KOPT-K1 (cell line): ENCODE results near the gene NID2.
A peak's percentile ranks its signal among the peaks of the same experiment; 100 is the strongest.

ENCODE experiments used
- H3K27ac ChIP-seq: fragments of 200-600 bp; sonication (generic); 2 replicates; pipeline ENCODE4 v1.5.1; 2016; ENCODE audit warnings: antibody characterized with exemption, mild to moderate bottlenecking, low read depth, low read length; ENCODE audit not compliant: poor library complexity, severe bottlenecking
- H3K36me3 ChIP-seq: fragments of 200-600 bp; sonication (generic); 2 replicates; pipeline ENCODE4 v1.5.1; 2017; ENCODE audit warnings: antibody characterized with exemption, mild to moderate bottlenecking, low read length, moderate library complexity; ENCODE audit not compliant: insufficient read depth
- H3K9me3 ChIP-seq: fragments of 200-600 bp; sonication (generic); 2 replicates; pipeline ENCODE4 v1.5.1; 2017; ENCODE audit warnings: antibody characterized with exemption, low read length, mild to moderate bottlenecking; ENCODE audit not compliant: insufficient read depth, poor library complexity, severe bottlenecking

The NID2 gene

DNA sequence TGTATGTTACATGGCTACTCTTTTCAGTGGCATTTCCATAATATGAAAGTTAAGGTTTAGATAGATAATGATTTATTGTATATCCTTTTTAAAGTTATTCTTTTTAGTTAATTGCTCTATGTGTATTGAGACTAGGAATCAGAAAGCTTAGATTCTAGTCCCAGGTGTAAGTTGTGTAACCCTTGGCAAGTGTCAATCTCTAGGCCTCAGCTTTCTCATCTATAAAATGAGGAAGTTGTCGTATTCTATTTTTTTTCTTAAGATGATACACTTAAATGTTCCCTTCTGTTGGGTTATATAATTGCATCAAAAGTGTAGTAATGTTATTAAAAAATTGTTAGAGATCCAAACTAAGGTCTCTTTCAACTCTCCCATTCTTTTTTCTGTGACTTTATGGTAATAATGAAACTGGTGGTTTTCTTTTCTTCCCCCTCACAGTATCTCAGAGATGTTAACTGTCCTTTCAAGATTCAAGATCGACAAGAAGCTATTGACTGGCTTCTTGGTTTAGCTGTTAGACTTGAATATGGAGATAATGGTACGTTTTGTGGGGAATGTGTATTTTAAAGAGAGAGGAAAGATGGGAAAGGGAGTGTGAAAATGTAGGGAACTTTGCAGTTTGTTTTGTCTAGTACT is 75.5 kb downstream of the NID2 start:
- H3K27ac ChIP-seq = no peak overlapping the region
- H3K9me3 ChIP-seq = no peaks in the 10 kb centered on the region
- H3K36me3 ChIP-seq = peaks cover 74% of the 10 kb centered on the region

DNA sequence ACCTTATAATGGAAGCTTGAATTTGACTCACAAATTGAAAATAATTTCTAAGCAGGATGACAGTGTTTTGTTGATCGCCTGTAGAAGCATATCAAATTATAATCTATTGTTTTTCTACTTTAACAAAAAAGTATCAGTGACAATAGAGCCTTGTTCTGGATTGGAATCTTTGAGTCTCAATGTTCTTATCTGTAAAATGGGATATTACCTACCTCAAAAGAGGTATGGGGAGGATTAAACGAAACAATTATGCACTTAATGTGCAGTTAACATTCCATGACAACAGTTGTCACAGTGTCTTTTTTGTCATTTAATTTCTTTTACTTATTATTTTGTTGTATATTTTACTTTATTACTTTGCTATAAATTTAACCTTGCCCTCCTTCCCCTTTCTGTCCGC is 78.4 kb downstream of the NID2 start:
- no peaks in the 10 kb centered on the region for H3K9me3 ChIP-seq
- peak overlapping the region; percentile 82 for H3K27ac ChIP-seq
- peaks cover 45% of the 10 kb centered on the region for H3K36me3 ChIP-seq

DNA sequence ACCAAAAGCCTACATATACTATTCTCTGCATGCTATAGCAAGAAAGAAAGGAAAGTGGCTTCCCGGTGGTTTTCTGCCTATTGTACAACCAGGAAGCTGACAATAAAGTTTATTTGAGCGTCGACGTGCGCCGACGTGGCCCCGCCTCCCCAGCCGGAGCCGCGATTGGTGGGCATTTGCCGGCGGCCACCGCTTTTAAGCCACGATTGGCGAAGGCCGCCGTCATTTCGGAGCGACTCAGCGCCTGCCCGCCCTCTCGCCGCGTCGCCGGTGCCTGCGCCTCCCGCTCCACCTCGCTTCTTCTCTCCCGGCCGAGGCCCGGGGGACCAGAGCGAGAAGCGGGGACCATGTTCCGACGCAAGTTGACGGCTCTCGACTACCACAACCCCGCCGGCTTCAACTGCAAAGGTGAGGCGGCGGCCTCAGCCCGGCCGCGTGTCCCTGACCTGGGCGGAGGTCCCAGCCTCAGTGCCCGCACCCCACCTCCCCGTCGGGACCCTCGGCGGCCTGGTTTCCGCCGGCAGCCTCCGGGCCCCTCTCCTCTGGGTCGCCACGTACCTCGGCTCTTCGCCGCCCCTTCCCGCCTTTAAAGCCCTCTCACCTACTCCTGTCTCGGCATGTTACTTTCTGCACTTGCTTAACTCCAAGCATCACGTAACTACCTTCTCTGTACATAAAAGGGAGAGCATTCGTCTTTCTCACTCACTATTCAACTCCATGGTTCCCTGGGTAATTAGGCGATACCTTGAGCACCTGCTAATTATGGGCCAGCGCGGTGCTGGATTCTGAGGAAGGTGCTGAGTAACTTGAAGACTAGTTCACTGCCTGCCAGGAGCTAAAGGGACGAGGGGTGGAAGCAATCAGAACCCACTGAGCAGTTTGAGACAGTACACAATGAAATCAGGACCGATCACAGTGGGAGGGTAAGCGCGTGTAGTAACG is 79.3 kb downstream of the NID2 start, which contains the start of gene RTRAF:
Gene RTRAF (plus strand): TSS at position 254 of the 942 bp plus-strand sequence. CDS start 94 bp downstream, at position 348.
- no peaks in the 10 kb centered on the region for H3K9me3 ChIP-seq
- peak within 1 kb of the TSS; percentile 82 for H3K27ac ChIP-seq
- peaks cover 36% of the 10 kb centered on the region for H3K36me3 ChIP-seq

DNA sequence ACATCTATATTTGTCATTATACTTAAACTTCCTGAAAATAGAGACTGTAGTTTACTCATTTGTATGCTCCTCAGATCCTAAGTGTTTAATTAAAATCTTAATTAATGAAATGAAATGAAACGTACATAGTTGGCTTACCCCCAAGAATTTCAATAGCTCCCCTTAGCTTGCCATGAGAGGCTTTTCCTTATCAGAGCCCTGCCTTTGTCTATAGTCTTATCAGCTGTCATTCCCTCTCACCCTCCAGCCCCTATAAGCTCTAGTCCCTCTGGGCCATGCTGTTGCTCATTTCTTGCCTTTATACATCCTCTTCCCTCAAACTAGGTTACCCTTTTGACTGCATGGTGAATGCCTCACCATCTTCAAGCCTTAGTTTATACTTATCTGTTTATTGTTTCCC is 80.6 kb downstream of the NID2 start:
- Histone ChIP-seq H3K36me3 (peaks cover 23% of the 10 kb centered on the region), H3K9me3 (no peaks in the 10 kb centered on the region), H3K27ac (no peak overlapping the region)

DNA sequence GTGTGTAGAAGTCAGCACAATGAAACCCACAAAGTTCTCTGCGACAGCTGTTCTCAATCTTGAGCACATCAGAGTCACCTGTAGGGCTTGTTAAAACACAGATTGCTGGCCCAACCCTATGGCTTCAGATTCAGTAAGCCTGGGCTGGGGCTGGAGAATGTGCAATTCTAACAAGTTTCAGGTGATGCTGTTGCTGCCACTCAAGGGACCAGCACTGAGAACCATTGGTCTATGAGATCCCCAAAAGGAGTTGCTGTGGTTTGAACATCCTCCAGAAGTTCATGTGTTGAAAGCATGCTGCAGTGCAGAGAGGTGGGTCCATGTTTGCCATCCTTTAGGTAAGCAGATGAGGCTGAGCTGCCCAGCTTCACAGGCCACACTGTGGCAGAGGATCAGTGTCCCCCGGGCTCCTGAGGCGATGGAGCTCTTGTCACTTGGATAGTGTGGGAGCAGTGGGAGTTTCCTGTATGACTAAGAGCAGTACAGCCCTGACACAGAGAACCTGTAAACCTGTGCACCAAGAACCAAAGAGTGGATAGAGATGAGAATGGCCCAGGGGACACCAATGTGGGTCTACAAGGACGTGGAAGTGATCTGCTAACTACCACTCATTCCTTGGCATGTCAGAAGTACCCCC is 87.5 kb downstream of the NID2 start:
- Histone ChIP-seq H3K27ac (no peak overlapping the region), H3K9me3 (no peaks in the 10 kb centered on the region), H3K36me3 (no peaks in the 10 kb centered on the region)

DNA sequence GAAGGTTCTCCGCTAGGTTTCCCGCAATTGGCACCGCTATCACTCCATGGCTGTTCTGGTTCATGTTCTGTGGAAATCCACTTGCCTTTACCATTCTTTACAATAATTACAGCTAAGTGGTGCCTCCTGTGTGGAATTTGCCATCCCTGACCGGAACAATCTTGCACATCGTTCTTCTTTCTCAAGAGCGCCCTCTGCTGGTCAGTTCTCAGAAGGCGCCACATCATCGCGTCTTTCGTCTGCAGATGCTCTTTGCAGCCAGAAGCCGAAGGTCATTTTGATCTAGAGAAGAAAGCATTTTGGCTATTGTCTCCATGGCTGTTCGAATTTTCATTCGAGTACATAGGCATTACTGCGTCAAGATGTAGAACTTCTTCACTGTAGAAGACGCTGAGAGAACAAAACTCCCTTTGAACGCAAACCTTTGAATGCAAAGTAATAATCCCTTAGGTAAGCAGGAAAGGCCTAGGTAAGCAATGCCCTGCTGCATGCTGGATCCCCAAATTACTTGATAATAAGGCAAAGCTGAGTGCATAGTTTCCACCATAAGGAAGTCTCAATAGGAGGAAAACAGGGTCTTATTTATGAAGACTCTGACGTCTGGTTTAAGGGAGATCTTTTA is 89.7 kb downstream of the NID2 start:
- no peaks in the 10 kb centered on the region for H3K9me3 ChIP-seq
- no peak overlapping the region for H3K27ac ChIP-seq
- H3K36me3 ChIP-seq = no peaks in the 10 kb centered on the region

DNA sequence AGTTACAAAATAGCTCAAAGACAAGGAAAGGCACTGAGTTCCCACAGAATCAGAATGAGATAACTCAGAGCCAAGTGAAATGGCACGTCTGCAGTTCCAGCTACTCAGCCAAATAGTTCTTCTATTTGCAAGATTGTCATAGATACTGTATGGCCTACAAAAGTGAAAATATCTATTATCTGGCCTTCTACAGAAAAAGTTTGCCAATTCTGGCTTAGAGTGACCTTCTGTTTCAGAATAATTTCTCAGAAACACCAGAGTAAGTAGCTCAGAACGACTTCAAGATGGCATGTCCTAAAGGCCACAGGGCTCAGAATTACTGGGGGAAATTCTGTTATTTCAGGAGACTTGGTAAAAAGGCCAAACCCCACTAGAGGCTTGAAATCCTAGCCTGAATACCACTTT is 90.2 kb downstream of the NID2 start:
- H3K36me3 ChIP-seq = no peaks in the 10 kb centered on the region
- H3K27ac ChIP-seq = no peak overlapping the region
- H3K9me3 ChIP-seq = no peaks in the 10 kb centered on the region

DNA sequence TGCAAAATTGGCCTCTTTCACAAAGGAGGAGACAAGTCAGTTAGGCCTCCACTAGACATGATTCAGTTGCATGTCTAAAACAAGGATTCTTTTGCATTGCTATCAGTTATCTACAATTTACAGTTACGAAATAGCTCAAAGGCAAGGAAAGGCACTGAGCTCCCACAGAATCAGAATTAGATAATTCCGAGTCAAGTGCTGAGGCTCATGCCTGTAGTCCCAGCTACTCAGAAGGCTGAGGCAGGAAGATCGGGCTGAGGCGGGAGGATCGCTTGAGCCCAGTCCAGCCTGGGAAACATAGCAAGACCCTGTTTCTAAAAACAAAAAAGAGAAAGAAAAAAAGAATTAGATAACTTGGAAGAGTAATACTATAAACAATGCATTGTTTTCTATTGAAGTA is 91.8 kb downstream of the NID2 start:
- no peak overlapping the region for H3K27ac ChIP-seq
- H3K36me3 ChIP-seq = no peaks in the 10 kb centered on the region
- H3K9me3 ChIP-seq = no peaks in the 10 kb centered on the region

DNA sequence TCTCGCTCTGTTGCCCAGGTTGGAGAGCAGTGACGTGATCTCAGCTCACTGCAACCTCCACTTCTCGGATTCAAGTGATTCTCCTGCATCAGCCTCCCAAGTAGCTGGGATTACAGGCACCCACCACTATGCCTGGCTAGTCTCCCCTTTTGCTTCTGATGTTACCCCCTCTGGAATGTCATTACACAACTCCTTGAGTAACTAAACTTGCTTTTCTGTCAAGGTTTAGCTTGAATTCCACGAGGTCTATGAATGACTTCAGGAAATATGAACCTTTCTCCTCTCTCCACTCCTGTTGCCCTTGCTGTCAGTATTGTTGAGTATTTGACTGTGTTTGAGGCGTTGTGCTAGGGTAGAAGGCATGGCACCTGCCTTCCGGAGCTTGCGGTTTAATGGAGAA is 96.3 kb downstream of the NID2 start:
- Histone ChIP-seq H3K9me3 (no peaks in the 10 kb centered on the region), H3K27ac (no peak overlapping the region), H3K36me3 (peaks cover 30% of the 10 kb centered on the region)

DNA sequence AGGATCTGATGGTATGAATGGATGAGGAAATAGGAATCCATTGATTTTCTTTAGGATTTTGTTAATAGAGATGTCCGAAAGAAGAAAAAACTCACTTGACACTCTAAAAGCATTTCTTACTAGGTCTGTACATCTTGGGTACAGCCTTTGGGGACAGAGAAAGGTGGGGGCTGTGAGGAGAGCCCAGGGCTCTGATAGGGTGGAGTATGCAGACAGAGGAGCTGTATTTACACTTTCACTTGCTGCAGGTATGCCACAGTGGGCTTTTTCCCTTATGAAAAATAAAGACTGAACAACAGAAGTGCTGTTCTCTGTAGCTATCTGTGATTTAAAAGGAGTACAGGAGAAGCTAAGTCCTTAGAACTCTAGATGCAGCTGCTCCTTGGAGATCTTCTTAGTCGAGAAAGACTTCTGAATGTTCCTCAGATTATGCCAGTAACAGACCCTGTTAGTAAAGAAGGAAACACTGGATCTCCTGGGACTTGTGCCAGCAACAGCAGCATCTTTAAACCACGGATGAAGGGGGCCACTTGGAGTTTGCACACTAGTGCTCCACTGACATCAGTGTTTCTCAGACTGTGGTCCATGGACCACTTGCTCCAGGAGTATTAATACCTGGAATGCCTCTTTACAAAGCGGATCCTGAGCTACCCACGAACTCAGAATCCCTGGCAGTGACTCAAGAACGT is 98.9 kb downstream of the NID2 start:
- Histone ChIP-seq H3K9me3 (no peaks in the 10 kb centered on the region), H3K36me3 (peaks cover 48% of the 10 kb centered on the region), H3K27ac (no peak overlapping the region)

DNA sequence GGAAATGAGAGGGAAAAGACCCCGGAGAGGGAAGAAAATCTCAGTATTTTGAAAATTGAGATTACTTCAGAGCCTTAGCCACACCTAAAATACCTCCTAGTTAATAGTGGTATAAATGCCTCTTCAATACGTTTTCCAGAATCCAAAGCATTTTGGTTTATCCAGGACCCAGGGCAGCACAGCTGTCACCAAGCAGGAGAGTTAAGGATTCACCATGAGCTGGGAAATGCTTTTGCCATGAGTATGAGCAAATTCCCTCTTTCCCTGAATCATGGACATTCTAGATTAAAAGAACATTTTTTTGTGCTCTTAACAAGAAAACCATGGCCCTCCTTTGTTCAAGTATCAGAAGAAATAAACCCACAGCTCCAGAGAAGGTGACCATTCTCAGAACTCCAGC is 101.3 kb downstream of the NID2 start:
- Histone ChIP-seq H3K27ac (no peak overlapping the region), H3K36me3 (peaks cover 64% of the 10 kb centered on the region), H3K9me3 (no peaks in the 10 kb centered on the region)

DNA sequence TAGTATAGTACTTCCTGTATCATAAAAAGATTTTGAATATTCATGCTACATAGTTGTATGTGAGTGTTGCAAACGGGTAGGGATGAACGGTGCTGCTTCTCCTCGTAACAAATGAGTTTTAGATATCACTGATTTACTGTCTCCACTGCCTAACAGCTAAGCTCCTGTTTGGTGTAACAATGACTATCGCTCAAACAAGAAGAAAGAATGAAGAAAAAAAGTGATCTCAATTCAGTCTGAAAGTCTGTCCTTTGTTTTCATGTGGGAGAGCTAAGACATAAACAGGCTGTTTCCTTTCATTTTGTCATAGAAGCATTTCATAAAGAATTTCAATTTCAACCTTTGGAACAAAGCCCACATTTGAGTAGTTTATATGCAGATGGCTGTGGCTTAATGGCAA is 105.6 kb downstream of the NID2 start:
- Histone ChIP-seq H3K27ac (no peak overlapping the region), H3K9me3 (peaks cover 16% of the 10 kb centered on the region), H3K36me3 (peaks cover 75% of the 10 kb centered on the region)

DNA sequence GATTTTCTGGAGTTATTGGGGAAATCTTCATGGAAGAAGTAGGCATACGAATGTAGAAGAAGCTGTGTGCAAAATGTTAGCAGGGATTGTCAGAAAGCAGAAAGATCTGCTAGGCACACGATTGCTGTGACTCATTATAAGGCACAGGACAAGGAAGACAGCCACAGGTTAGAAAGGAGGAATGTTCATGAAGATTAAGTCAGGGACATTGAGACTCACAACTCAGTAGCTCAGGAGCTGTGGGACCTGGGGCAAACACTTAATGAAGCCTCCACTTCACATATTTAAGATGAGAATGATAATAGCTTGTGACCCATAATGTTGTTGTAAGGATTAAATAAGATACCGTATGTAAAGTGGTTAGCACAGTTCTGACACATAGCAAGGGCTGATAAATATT is 106.1 kb downstream of the NID2 start:
- peaks cover 22% of the 10 kb centered on the region for H3K9me3 ChIP-seq
- peaks cover 76% of the 10 kb centered on the region for H3K36me3 ChIP-seq
- no peak overlapping the region for H3K27ac ChIP-seq

DNA sequence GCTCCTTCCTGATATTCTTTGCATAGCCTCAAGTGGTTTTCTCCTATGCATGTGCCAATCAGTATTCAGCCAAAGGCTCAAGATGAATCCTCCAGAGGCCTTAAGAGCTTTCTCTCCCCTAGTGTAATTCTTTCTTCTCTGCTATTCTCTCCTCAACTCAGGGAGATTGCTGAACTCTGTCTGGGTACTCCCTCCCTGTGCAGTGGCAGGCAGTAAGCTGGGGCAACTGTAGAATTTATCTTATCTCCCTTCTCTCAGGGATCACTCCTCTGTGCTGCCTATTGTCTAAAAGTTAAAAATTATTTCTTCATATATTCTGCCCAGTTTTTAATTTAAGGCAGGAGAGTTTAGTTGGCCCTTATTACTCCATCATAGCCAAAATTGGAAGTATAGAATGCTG is 108.0 kb downstream of the NID2 start:
- Histone ChIP-seq H3K9me3 (peaks cover 33% of the 10 kb centered on the region), H3K36me3 (peaks cover 78% of the 10 kb centered on the region), H3K27ac (no peak overlapping the region)
